HG03378 (cell line): ENCODE measurements around the gene TNFRSF11A.

ENCODE experiments used
- ATAC-seq: cut with Tn5 transposase; IDR thresholded peaks from one replicate; pipeline ENCODE4 v1.9.1; 2021; ENCODE audit warnings: mild to moderate bottlenecking, moderate library complexity; ENCODE audit not compliant: unreplicated experiment

TNFRSF11A gene

GRCh38 chr18:62407660-62408059, 82.5 kb downstream of the TNFRSF11A start:
- ATAC-seq: no peak

- ATAC-seq: no peak
Measured at GRCh38 chr18:62409821-62410220, 84.7 kb downstream of the TNFRSF11A start.

DNA sequence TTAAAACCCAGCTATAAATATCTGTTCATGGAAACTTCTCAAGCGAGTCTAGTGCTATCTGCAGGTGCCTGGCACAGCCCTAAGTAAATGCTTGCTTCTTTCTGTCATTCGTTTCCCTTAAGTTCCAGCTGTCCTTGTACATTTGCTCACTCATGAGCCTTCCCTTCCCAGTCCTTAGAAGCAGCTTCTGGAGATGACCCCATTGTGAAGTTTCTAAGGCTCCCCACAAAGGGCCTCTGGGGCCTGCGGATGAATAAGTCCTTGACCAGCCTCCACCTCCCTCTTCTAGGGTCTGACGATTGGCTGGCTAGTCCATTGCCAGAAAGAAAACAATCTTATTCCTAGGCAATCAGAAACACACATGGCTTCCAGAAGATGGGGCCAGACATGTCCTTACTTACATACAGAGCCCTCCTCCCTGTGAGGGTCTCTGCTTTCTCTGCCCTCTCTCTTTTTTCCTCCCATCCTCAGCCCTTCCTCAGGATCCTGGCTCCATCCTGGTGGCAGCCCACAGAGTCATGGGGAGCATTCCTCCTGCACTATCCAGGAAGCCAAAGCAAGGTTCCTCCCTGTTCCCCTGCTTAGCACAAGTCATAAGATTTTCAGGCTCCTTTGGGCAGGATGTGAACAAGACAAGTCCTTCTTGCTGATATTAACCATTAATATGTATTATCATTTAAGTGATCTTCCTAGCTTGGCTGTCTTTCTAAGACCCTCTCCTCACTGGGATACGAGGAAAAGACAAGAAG, 87.3 kb downstream of the TNFRSF11A start:
- ATAC-seq: no peak

DNA sequence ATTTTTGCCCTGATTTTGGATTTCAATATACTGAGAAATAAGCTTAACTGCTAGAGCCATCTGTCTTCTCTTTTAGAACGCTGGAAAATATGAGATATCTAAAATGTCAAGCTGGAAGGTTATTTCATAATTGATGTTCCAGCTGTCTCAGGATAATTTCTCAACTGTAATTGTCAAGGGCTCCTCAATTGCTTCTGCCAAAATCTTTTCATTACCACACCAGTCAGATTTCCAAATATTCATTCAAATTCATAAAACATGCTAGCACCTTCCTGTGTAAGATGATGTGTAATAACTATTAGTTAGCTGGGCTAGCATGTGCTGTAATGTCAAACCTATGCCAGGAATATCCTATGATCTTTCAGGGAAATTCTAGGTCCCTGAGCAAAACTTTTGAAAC, 88.1 kb downstream of the TNFRSF11A start:
- ATAC-seq: no peak

DNA sequence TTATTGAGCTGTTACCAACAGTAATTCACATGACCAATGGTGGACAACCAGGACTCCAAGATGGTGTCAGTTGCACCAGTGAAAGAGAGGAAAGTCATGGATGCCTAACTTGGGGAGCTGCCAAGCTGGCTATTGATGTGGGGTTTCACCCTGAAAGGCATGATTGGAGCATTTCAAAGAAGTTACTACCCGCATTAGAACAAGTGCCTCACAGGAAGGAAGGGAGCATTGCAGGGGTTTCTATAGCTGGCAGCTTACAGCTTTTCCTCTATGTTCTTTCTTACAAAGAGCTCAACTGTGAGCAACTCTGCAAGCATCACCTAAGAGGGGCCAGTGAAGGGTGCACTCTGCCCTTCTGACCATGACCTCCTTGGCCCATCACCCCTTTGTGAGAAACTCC, 93.1 kb downstream of the TNFRSF11A start:
- ATAC-seq: no peak

- no peak for ATAC-seq
Measured at GRCh38 chr18:62420151-62420512, 95.0 kb downstream of the TNFRSF11A start.

GRCh38 chr18:62420513-62421209, 95.6 kb downstream of the TNFRSF11A start:
- peak; percentile 92 for ATAC-seq

DNA sequence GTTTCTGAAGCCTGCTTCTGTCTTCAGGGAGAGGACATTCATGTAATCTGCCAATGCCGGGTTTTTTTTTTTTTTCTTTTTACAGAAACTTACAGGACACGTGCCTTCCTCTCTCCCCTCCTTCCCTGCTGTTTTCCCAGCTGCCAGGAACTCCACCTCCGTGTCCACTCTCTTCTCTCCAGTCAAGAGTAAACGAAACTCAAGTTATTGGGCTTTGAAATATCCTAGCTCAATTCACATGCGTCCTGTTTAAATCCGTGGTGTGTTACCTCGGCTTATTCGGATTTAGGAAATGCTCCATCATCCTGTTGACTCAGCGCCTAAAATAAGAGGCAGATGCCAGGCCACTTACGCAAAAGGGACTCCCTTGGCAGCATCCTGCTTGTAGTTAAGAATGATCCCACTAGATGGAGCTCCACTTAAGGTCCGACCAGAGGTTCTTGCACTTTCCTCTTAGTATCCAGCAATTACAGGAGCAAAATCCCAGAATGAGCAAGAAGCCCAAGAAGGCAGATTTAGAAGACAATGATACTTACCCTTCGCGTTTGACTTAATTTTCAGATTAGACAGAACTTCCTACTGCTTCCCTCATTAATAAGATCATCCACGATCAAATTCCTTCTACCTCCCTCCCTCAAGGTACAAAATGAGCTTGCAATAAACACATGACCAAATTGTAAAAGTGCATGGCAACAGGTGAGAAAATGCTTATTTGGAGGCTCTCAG, 100.5 kb downstream of the TNFRSF11A start:
- ATAC-seq: peak; percentile 49

- ATAC-seq: no peak
Measured at GRCh38 chr18:62426191-62426488, 101.0 kb downstream of the TNFRSF11A start.

GRCh38 chr18:62432176-62432575, 107.1 kb downstream of the TNFRSF11A start:
- ATAC-seq: no peak

DNA sequence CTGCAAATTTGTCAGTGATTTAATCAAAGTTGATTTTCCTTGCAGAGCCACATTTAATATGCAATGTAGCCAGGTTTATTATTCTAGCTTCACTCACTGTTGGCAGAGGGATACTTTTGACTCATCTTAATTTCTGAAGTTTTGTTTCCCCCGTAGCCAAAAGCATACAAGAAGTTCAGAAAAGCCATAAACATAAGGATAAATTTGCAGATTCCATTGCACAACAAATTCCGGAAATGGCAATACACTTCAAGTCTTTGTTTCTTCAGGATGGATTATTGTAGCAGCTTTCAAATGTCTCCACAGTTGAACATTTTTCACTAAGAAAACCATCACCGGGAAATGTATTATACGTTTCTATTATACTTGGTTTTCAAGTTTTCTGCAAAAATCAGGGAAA, 109.7 kb downstream of the TNFRSF11A start:
- ATAC-seq: no peak

- no peak for ATAC-seq
Measured at GRCh38 chr18:62435435-62436031, 110.4 kb downstream of the TNFRSF11A start.

DNA sequence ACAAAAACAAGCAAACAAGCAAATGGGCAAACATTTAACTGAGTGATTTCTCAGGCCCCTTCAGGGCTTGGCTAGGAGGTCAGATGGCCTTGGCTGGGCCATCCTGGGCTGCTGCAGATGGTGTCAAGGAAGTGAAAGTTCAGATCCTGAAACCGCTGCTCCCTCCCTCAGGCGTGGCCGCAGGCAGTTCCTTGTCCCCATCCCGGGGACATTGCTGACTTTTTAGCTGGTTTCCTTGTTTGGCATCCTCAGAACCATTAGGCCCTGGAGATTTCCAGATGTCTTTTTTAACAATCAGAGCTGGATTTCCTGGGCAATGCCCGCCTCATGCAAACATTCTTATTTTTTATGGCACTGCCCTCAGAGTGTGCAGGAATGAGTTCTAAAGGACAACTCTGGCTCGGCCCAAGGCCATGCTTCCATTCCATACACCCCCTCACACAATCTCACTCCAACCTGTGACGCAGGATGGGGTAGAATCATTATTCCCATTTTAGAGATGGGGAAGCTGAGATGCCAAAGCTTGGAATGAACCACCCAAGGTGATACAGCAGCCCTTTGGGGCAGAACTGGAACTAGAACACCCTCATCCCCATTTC, 111.6 kb downstream of the TNFRSF11A start:
- ATAC-seq: no peak

DNA sequence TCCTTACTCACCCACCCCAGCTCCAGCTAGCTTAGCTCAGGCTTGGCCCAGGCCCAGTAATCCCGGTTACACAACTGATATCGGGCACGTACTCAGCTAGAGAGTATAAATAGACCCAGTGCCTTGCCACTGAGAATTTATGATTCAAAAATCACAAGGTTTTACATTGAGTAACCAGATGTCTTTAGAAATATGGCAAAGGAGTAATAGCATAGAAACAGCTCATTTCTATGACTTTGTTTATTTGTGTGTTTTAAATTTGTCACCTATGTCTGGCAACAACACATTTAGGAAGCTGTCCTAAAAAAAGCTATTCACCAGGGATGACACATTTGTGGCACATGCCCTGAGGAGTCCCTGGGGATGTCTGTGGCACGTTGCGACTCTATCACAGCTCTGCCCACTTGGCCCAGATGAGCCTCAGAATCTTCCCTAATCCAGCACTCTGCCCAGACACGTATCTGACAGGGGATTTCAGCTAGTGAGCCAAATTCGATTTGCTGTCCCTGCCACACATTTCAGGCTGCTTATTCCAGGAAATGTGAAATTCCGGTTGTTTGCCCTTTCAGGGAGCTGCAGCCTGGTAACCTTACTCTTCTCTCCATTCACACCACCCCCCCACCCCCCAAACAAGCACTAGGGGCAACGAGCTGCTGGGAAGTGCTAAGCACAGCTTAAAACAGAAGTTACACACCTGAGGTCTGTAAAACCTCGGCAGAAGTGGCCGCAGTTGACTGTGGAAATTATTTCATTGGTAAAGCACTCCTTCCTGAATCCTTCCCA, 112.3 kb downstream of the TNFRSF11A start:
- ATAC-seq: peak; percentile 80

GRCh38 chr18:62438018-62438329, 112.9 kb downstream of the TNFRSF11A start:
- ATAC-seq: no peak

GRCh38 chr18:62438402-62438801, 113.3 kb downstream of the TNFRSF11A start:
- no peak for ATAC-seq

DNA sequence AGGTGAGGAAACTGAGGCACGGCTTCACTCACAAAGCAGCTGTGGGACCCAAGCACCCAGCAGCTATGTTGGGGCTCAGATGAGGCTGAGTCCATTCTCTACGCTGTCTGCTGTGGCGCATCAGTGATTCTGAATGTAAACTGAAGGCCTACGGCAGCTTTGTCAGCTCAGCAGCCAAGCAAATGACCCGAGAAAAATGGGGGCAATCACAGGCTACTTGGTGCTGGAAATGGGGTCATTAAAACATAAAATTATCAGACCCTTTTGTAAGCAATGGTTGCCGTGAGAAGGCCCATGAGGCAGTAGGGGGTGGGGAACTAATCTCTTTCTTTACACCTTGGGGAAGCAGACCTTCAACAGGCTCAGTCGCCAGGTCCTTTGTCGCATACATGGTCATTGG, 113.8 kb downstream of the TNFRSF11A start:
- no peak for ATAC-seq
